AG09309 (cell line): ENCODE measurements around the gene CSF1R.

Experiments
- DNase-seq: peaks from one replicate; pipeline ENCODE4 v3.0.0-alpha.2; 2010; ENCODE audit warnings: low read depth
- H3K4me3 ChIP-seq: 2 replicates; pipeline ENCODE4 v1.5.1; 2011; ENCODE audit warnings: mild to moderate bottlenecking, low read depth, low read length, moderate library complexity; ENCODE audit not compliant: control insufficient read depth
- CTCF ChIP-seq: IDR thresholded peaks from 2 replicates; pipeline ENCODE4 v1.5.1; 2011; ENCODE audit warnings: mild to moderate bottlenecking, low read depth, low read length, inconsistent platforms; ENCODE audit not compliant: insufficient read depth, control insufficient read depth; ENCODE audit errors: missing control alignments

CSF1R gene

GRCh38 chr5:150082374-150082773, 4.0 kb downstream of the CSF1R start:
- no peak overlapping the region for H3K4me3 ChIP-seq
- TF ChIP-seq CTCF, result no peak
- DNase-seq, result no peak

- no peak for DNase-seq
- H3K4me3 ChIP-seq, result no peak overlapping the region
- TF ChIP-seq CTCF, result no peak
These were observed 4.6 kb downstream of the CSF1R start for GRCh38 chr5:150081541-150082283.

DNA sequence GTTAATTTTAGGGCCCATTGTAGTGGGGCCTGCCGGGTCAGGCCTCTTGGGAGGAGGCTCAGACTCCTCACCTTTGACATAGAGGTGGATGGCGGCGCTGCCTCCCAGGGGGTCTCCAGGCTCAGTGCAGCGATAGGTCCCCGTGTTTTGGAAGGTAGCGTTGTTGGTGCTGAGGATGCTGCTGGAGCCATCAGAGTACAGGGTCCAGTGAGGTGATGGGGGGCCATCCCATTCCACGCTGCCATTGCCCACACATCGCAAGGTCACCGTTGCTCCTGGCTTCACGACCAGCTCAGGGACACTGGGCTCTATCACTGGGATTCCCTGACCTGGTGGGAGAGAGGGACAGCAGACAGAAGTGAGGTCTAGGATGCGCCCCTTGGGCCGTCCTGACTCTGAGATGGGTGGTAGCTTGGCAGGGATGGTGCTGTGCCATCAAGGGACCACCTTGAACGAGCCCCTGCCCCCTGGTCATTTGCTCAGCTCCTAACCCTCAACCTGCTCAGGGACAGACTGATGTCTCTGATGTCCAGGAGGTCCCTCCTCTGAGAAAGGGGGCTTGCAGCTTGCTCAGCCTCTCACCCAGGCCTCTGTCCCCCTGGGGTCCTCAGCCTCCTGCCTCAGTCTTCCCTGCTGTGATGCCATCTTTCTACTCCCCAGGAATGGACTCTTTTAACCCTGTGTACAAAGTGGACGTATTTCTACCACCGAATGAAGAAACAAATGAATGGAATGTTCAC, 5.5 kb downstream of the CSF1R start:
- no peak overlapping the region for H3K4me3 ChIP-seq
- TF ChIP-seq CTCF, result no peak
- no peak for DNase-seq

DNA sequence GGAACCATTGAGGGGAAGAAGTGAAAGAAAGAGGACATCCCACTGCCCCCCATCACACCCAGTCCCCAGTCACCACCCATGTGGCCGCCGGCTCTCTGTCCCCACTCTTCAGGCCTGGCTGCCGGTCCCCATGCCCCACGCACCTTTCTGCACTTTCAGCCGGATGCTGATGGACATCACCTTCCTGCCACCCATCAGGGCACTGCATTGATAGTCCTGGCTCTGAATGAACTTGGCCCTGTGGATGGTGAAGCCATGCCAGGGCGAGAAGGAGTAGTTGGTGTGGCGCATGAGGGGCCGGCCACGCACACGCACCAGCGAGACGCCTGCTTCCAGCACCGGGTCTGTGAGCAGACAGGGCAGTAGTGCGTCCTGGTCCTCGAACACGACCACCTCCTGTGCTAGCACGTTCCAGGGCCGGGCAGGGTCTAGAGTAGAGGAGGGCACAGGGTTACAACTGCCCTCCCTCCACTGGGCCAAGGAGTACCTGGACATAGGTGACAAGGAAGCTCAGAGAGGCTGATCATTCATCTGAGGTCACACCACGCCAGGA, 6.4 kb downstream of the CSF1R start:
- H3K4me3 ChIP-seq, result no peak overlapping the region
- DNase-seq, result no peak
- TF ChIP-seq CTCF, result no peak

DNA sequence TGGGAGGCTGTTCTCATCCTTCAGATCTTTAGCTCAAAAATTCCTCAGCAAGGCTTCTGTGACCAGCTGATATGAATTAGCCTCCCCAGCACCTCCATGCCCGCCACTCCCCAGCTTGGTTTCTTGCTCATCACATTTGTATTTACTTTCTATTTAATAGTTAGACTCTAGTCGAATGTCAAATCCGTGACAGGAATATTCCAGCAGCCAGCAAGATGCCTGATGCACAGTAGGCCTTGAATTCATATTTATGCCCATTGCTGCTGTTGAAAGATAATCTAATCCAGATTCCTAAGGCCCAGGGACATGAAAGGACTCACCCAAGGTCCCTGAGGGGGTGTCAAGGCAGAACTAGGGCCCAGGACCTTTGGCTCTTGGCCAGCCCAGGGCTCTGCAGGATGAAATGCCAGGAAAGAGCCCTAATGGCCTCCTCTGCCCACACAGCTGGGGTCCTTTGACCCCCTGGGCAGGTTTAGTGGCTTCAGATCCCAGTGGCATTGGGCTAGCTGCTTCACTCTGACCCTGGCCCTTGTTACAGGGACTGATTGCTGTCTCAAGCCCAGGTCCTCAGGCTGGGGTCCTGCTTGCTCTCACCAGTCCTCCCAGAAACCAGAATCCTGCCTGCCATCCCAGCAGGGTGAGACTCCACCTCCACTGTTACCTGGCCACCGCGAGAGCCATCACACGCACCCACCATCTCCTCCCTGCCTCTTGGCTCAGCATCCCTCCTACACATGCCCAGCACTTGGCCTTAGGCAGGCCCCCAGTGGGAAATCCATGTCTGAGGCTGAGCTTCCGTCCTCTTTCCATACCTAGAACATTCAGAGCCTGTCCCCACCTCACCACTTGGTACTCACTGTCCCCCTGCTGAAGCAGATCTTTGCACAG, 7.3 kb downstream of the CSF1R start:
- DNase-seq, result no peak
- H3K4me3 ChIP-seq, result no peak overlapping the region
- no peak for TF ChIP-seq CTCF
